ENCODE results near the gene RFX8. TPM values are rescaled to one million over a fixed set of nuclear protein-coding genes. Genes with fewer than 3 reads are reported as not detected.

RFX8 gene
- total and polyA plus RNA-seq, 2 donors = 0.30 to 0.69 TPM

DNA sequence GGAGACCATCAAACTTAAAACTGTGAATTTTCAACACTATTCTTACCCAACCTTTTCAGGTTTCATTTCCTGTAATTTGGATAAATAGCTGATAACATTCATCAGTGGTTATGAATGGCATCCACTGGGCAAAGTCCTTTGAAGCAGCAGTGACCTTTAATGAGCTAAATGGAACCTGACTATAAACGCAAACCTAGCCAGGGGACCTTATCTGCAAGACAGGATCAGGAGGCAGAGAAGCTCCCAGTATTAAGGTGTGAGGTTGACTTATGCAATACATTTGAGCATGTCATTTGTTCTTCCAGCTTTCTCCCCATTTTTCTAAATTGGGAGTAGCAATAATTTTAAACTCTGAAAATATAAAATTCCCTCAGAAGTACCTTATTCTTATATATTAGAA, 126.0 kb downstream of the RFX8 start:
- WGBS = 72% methylated on average over 1 of the region's 1 CpG
- Histone ChIP-seq H3K4me3 (ENCODE audit: low read depth, low read length) (no peak overlapping the region), H3K27ac (ENCODE audit: low read depth) (no peak overlapping the region), H3K36me3 (ENCODE audit: insufficient read depth) (no peaks in the 10 kb centered on the region), H3K4me1 (ENCODE audit: insufficient read depth) (no peaks in the 10 kb centered on the region)
- no peak for DNase-seq (ENCODE audit: extremely low spot score)

Other genes starting within 250 kb of the RFX8 start
- 21.8 TPM for gene CNOT11, start 222.2 kb downstream of the RFX8 start, total RNA-seq
- gene CNOT11, start 222.2 kb downstream of the RFX8 start, polyA plus RNA-seq = 23.1 TPM
- 113 TPM for gene RNF149, start 166.4 kb downstream of the RFX8 start, total RNA-seq
- 26.3 TPM for gene RNF149, start 166.4 kb downstream of the RFX8 start, polyA plus RNA-seq
- gene CREG2, start 87.6 kb downstream of the RFX8 start, total RNA-seq = 0.63 TPM
- gene CREG2, start 87.6 kb downstream of the RFX8 start, polyA plus RNA-seq = 0.51 TPM
- gene MAP4K4, start 222.6 kb upstream of the RFX8 start, total RNA-seq = 75.7 TPM
- gene MAP4K4, start 222.6 kb upstream of the RFX8 start, polyA plus RNA-seq = 26.5 TPM